Esophagus squamous epithelium (tissue), 4 donors: ENCODE measurements around the gene ANTXR2.

Experiments used
- POLR2A ChIP-seq, 4 donors: fragments of 450-650 bp; IDR thresholded peaks; one replicate each; pipeline ENCODE4 v1.6.1; 2017; ENCODE audit warnings: antibody characterized with exemption in 4 of 4, mild to moderate bottlenecking in 4 of 4, moderate library complexity in 3 of 4
- TF ChIP-seq, protein P1 (sequence below), 6 experiments: fragments of 450-650 bp in 4 of 6; fragments of 200-600 bp in 2 of 6; sonication (generic) in 2 of 6; IDR thresholded peaks; one replicate each; pipeline ENCODE4 v1.5.1; 2016 to 2019; ENCODE audit warnings: antibody characterized with exemption in 6 of 6, mild to moderate bottlenecking in 4 of 6, moderate library complexity in 4 of 6

DNA sequence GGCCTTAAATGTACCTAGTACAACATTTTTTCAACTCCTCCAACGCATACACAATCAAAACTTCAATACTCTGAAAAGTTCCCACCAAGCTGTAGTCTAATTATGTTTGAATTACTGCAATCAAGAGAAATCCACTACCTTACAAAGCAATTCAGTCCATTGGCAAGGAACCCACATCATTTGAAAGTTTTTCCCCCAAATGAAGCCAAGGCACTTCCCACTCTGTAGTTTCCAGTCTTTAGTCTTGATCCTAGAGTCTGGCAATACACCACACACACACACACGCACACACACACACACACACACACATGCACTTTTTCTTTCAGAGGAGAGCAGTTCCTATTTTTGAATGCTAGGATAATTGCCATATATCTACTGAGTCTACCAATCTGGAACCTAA is 79.6 kb downstream of the ANTXR2 start:
- TF ChIP-seq, protein P1, sequence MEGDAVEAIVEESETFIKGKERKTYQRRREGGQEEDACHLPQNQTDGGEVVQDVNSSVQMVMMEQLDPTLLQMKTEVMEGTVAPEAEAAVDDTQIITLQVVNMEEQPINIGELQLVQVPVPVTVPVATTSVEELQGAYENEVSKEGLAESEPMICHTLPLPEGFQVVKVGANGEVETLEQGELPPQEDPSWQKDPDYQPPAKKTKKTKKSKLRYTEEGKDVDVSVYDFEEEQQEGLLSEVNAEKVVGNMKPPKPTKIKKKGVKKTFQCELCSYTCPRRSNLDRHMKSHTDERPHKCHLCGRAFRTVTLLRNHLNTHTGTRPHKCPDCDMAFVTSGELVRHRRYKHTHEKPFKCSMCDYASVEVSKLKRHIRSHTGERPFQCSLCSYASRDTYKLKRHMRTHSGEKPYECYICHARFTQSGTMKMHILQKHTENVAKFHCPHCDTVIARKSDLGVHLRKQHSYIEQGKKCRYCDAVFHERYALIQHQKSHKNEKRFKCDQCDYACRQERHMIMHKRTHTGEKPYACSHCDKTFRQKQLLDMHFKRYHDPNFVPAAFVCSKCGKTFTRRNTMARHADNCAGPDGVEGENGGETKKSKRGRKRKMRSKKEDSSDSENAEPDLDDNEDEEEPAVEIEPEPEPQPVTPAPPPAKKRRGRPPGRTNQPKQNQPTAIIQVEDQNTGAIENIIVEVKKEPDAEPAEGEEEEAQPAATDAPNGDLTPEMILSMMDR (IDR thresholded peaks at IDR 0.05), result no peak
- no peak for TF ChIP-seq POLR2A (IDR thresholded peaks at IDR 0.05)
